Vagina (tissue), 2 donors: ENCODE results near the gene WDR37.

Source experiments
- CTCF ChIP-seq, 3 experiments: fragments of 450-650 bp in 2 of 3; fragments of 200-600 bp in 1 of 3; sonication (generic) in 1 of 3; IDR thresholded peaks; one replicate each; pipeline ENCODE4 v1.5.1; 2017 to 2019; ENCODE audit warnings: antibody characterized with exemption in 3 of 3, mild to moderate bottlenecking in 2 of 3, moderate library complexity in 2 of 3
- POLR2A ChIP-seq, 2 donors: fragments of 450-650 bp; IDR thresholded peaks; one replicate each; pipeline ENCODE4 v1.6.1; 2017; ENCODE audit warnings: antibody characterized with exemption in 2 of 2, mild to moderate bottlenecking in 2 of 2, moderate library complexity in 2 of 2
- POLR2AphosphoS5 ChIP-seq, 2 donors: sonication (generic); formaldehyde crosslinking; IDR thresholded peaks; one replicate each; pipeline ENCODE4 v1.9.0; 2017; ENCODE audit warnings: antibody characterized with exemption in 2 of 2, mild to moderate bottlenecking in 2 of 2, low read depth in 1 of 2; ENCODE audit not compliant: insufficient read depth in 1 of 2

GRCh38 chr10:1096287-1096889, 40.2 kb downstream of the WDR37 start:
- TF ChIP-seq POLR2A (IDR thresholded peaks at IDR 0.05) (no peak), CTCF (IDR thresholded peaks at IDR 0.05) (no peak), POLR2AphosphoS5 (IDR thresholded peaks at IDR 0.05; ENCODE audit: insufficient read depth in 1 of 2, low read depth in 1 of 2) (no peak)
